ENCODE data around the gene CLN6. TPM values are rescaled to one million over a fixed set of nuclear protein-coding genes. Genes with fewer than 3 reads are reported as not detected.

Gene CLN6
- total RNA-seq, 1 experiment from 2014 or later, result 31.4 TPM

DNA sequence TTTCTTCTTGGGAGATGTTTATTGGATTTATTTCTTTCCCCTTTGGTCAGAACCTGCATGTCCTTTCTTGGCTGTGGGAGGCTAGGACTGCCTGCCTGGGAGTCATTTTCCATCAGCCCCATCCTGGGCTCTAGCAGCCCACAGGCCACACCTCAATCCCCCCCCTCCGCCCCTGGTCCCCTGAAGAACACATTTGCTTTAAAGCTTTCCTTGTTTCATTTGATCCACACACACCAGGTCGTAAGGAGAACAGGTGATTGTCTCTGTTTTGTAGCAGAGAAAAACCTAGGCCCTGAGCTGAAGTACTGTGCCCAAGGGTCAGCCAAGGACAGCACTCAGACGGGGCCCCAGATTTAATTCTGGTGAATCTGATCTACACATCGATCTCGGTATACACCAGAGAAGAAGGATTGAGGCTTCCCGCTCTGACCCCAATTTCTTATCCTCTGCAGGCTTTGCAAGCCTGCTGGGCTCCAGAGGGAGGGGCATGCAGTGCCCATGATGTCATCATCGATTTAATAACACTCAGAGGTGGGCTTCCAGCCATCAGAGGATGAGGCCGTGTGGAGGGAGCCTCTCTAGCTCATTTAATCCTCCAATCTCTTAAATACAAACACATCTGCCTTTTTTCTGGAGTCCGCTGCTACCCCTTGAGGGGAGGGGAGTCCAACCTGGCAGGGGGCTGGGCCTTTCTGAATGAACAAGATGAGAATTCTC is 1.7 kb upstream of the CLN6 start:
- no peak for TF ChIP-seq CTCF (IDR thresholded peaks at IDR 0.05; ENCODE audit: unreplicated experiment)
- POLR2A ChIA-PET, result interaction anchor here (0.6 to 2.2 kb wide), 4 partner anchors 33 to 103 kb away, joined by 3 to 8 read pairs (median 4); partner anchors contain the start of gene FEM1B

GRCh38 chr15:68230157-68231100 is 901 bp upstream of the CLN6 start:
- intact Hi-C loops (cut with micrococcal nuclease), result no loop called here
- Mint-ChIP-seq H3K27ac (ENCODE audit: low read depth, unreplicated experiment) (peak overlapping the region; percentile 81), H3K4me1 (ENCODE audit: insufficient read depth, unreplicated experiment) (peaks cover 24% of the 10 kb centered on the region), H3K27me3 (ENCODE audit: insufficient read depth, unreplicated experiment) (no peaks in the 10 kb centered on the region), H3K36me3 (ENCODE audit: insufficient read depth, unreplicated experiment) (peaks cover 5% of the 10 kb centered on the region), H3K9me3 (ENCODE audit: unreplicated experiment) (no peaks in the 10 kb centered on the region), H3K4me3 (ENCODE audit: unreplicated experiment) (peak overlapping the region; percentile 74)
- ChIA-PET POLR2A (interaction anchor here (0.6 to 3.6 kb wide), 14 partner anchors 9 to 363 kb away, joined by 3 to 49 read pairs (median 4); partner anchors contain the start of gene FEM1B), CTCF (interaction anchor here (0.6 to 1.5 kb wide), 2 partner anchors 27 to 34 kb away, joined by 4 to 6 read pairs; no protein-coding TSS in a partner anchor)
- TSS peak; percentile 74 for BruUV-seq (replicated peaks)
- peak; percentile 17 for DNase-seq (ENCODE audit: unreplicated experiment)
- no peak for TF ChIP-seq CTCF (IDR thresholded peaks at IDR 0.05; ENCODE audit: unreplicated experiment)

More for the DNA sequence above, 1.7 kb upstream of the CLN6 start:
- Mint-ChIP-seq H3K4me1 (ENCODE audit: insufficient read depth, unreplicated experiment) (peaks cover 24% of the 10 kb centered on the region), H3K9me3 (ENCODE audit: unreplicated experiment) (no peaks in the 10 kb centered on the region), H3K27me3 (ENCODE audit: insufficient read depth, unreplicated experiment) (no peaks in the 10 kb centered on the region), H3K4me3 (ENCODE audit: unreplicated experiment) (peak overlapping the region; percentile 74), H3K36me3 (ENCODE audit: insufficient read depth, unreplicated experiment) (no peaks in the 10 kb centered on the region), H3K27ac (ENCODE audit: low read depth, unreplicated experiment) (no peak overlapping the region)
- intact Hi-C loops (cut with micrococcal nuclease), result no loop called here
- no peak for DNase-seq (ENCODE audit: unreplicated experiment)
- CTCF ChIA-PET, result interaction anchor here (0.6 to 0.8 kb wide), 2 partner anchors 22 to 1236 kb away, joined by 3 to 6 read pairs; no protein-coding TSS in a partner anchor
- BruUV-seq (replicated peaks), result no TSS peak

DNA sequence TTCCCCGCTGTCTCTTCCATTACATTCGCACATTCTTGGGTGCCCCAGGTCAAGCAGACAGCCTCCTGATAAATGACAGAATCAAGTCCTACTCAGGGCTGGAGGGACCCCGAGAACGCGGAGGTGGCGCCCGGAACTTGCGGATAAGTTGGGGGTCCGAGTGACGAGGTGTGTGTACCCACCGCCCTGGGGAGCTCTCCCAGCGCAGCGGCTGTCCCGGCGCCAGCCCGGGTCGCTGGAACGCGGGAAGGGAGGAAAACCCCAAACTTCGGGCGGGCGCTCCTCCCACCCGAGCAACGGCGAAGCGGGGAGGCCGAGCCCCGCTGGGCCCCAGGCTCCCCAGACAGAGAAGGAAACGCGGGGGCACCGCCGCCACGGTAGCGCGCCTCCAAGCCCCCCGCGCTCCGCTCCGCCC is 550 bp downstream of the CLN6 start:
- H3K27me3 Mint-ChIP-seq (ENCODE audit: insufficient read depth, unreplicated experiment), result no peaks in the 10 kb centered on the region
- peaks cover 29% of the 10 kb centered on the region for H3K4me1 Mint-ChIP-seq (ENCODE audit: insufficient read depth, unreplicated experiment)
- ChIA-PET POLR2A (interaction anchor here (0.5 to 3.6 kb wide), 17 partner anchors 9 to 1179 kb away, joined by 3 to 49 read pairs (median 4); partner anchors contain the start of genes FEM1B and MAP2K5), CTCF (interaction anchor here (0.6 to 1.5 kb wide), 4 partner anchors 19 to 345 kb away, joined by 3 to 4 read pairs (median 4); no protein-coding TSS in a partner anchor)
- DNase-seq (ENCODE audit: unreplicated experiment), result no peak
- H3K27ac Mint-ChIP-seq (ENCODE audit: low read depth, unreplicated experiment), result peak overlapping the region; percentile 65
- no TSS peak for BruUV-seq (replicated peaks)
- TF ChIP-seq CTCF (IDR thresholded peaks at IDR 0.05; ENCODE audit: unreplicated experiment), result no peak
- intact Hi-C loops (cut with micrococcal nuclease), result no loop called here
- H3K9me3 Mint-ChIP-seq (ENCODE audit: unreplicated experiment), result no peaks in the 10 kb centered on the region
- H3K4me3 Mint-ChIP-seq (ENCODE audit: unreplicated experiment), result peak overlapping the region; percentile 74
- peaks cover 5% of the 10 kb centered on the region for H3K36me3 Mint-ChIP-seq (ENCODE audit: insufficient read depth, unreplicated experiment)
